HG03575 (cell line): ENCODE measurements around the gene ANXA2.
"Not testable (repeated sequence)": the region's sequence is repeated elsewhere in the genome, so short reads cannot be mapped to it uniquely, and the experiment has no call there.

Experiments
- ATAC-seq: cut with Tn5 transposase; IDR thresholded peaks from one replicate; pipeline ENCODE4 v1.9.1; 2021; ENCODE audit not compliant: unreplicated experiment, insufficient number of reproducible peaks, low FRiP score; ENCODE audit errors: extremely low read depth

The ANXA2 gene

DNA sequence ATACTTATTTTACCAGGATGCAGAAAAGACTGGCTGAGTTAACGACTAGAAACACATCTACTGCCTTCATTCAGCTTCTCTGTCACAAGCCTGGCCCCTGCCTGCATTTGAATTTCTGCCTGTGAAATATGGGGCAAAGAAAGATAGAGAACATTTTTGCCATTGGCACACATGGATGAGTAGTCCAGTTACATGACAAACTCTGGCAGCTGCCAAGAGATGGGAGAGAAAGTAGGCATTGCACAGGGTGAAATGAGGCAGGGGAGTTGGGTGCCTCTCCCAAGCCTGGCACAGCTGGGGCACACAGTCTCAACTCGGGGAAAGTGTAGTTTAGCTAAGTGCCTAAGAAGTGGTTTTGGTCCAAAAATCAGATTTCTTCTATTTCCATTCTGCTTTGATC lies 24.0 kb downstream of the ANXA2 start:
- no peak for ATAC-seq

DNA sequence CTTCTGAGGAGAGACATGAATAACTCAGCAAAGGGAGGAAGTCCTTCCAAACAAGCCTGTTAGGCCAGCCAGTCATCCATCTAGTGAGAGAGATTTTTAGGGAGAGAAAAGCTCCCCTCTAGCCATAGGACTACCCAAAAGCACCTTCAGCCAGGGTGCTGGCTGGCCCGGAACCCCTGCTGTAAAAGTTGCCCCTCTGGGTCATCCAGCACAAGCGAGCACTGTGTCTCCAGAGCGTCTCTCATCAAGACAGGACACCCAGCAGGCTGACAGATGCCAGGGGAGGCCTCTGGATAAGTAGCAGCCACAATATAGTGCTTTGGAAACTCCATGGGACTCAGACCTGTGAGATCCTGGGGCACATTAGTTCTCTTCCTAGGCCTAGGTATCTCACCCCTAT lies 24.5 kb downstream of the ANXA2 start:
- ATAC-seq = no peak

DNA sequence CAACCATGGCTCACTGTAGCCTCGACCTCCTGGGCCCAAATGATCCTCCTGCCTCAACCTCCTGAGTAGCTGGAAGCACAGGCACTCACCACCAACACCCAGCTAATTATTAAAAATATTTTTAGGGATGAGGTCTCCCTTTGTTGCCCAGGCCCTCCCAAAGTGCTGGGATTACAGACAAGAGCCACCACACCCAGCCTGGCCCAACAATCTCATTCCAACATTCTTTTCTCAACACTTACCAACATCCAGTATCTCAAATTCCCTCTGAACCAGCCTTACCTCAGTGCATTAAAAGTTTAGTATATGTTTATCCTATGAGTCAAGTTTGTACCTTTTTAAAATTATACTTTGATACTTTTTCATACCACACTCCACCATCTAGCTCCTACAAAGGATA lies 25.0 kb downstream of the ANXA2 start:
- no peak for ATAC-seq

DNA sequence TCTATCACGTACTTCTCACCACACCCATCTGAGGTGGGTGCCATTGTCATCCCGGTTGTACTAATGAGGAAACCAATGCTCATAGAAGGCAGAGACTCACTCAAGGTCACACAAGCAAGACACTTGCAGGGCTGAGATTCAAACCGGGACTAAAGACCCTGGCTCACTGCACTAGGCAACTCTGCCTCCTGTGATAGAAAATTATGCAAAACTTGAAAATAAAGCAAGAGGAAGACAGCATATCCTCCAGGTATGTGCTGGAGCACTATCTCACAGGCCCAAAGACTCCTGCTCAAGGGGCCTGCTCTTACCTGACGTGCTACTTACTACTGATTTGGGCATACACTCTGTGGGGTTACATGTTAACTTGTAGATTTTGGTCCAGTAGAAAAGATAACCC lies 25.6 kb downstream of the ANXA2 start:
- ATAC-seq = no peak

DNA sequence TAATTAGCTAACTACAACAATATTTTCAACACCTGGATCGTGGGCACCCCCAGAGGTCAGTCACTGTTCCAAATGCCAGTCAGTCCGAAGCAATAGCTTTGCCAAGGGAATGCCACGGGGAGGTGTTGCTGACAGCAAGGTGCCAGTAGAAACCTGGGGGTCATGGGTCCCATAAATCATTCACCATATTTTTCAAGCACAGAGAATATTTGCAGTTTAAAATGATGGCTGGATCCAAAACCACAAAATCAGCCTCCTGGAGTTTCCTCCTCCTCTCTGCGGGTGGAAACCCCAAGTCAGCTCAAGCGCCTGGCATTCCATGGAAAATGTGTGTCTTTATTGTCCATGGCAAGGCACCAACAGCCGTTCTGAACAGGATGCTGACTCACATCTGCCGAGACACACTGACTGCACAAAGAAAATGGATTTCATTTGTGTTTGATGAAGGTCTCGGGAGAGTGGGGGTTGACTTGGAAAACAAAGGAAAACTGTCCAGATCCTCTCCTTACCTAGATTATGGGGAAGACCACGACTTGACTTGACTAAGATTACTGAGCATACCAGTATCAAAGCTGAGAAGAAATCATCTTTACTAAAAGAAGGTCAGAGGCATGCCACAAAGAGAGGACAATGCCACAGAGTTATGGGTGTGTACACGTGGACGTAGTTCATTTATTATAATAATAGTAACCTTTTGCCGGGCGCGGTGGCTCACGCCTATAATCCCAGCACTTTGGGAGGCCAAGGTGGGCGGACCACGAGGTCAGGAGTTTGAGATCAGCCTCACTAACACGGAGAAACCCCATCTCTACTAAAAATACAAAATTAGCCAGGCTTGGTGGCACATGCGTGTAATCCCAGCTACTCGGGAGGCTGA lies 26.4 kb downstream of the ANXA2 start:
- no peak for ATAC-seq

DNA sequence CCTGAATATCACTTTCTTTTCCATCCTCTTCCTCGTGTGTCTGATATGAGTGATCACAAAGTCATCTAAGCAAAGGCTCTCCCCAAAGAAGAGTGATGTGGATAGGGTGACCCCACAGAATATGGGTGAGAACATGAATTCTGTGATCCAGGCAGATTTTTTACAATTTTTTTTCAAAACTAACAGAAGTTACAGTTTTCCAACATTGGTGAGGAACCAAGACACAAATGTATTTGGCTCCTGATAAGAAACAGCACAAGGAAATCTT lies 27.0 kb downstream of the ANXA2 start:
- no peak for ATAC-seq

DNA sequence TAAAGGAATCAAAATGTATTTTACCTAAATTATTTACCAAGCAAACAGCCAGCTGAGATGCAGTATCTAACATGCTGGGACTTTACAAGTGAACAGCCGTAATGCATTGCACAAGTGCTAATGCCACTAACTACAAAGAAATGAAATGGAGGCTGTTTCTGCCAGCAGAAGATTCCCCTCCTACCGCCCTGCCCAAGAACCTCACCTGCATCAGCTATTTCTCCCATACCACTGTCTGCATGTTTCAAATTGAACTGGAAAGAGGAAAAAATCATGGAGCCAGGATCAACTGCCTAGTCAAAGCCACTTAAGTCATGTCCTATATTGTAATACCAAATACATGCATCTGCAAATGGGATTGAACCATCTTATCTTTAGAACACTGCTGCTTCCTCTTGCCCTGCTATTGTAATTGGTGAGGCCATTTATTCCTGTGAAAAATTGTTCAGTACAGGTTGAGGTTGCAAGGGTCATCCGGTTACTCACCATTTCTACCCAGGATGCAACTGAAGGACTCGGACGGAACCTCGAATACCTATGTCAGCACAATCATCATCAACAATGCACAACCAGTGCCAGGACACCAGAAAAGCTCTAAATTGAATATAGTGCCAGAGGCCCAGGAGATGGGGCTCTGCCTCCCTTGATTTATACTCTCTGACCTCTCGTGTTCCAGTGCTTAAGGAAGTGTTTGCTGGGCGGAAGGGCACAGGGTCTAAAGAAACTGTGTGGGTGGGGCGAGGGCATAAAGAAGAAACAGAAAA lies 27.5 kb downstream of the ANXA2 start:
- ATAC-seq = no peak

DNA sequence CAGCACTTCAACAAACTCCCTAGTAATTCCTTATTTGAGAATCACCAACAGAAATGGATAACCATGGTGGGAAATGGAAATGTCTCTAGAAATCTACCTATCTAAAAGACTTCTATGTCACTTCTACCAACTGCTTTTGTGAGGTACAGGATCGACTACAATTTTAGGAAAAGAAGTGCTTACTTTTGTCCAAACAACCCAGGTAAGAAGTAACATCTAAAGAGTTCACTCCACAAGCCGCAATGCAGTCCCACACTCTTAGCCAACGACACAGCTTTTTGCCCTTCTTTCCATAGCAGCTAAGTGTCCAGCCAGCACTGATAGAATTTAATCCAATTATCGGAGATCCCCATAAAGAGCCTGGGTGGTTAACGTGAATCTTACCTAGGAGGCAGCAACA lies 28.1 kb downstream of the ANXA2 start:
- ATAC-seq = no peak

DNA sequence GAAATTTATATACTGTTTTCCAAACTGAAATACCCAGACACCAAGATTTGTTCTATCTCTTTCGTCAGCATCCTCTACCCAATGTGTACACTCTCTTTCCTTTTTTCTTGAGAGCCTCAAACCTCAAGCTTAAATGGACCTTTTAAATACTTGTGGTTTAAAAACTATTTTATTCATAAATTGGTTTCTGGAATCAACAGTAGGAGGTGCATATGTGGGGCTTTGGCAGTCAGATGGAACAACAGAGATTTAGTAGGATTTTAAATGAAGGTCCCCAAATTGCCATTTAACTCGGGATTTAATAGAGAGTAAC lies 33.2 kb downstream of the ANXA2 start:
- no peak for ATAC-seq

DNA sequence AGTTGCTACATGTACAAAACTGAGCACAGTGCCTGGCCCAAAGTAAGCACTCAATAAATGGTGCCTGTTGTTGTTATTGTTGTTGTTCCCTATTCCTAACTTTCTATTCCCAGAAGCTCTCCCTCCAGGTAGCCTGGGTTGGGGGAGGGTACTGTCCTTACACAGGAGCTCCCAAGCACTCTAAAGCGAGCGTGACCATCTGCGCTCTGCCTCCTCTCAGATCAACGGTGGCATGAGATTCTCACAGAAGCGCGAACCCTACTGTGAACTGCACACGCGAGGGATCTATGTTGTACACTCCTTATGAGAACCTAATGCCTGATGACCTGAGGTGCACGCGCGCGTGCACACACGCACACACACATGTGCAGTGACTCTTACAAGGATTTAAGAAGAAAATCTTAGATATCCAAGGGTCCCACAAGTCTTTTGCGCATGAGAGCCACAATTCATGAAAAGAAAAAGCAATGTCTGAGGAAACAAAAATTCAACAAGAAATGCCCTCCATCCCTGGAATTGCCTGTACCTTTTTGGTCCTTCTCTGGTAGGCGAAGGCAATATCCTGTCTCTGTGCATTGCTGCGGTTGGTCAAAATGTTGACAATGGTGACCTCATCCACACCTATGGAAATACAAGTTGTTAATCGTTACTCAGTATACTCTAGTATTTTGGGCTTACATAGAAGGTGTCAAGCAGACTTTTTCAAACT lies 33.7 kb downstream of the ANXA2 start:
- ATAC-seq = no peak

DNA sequence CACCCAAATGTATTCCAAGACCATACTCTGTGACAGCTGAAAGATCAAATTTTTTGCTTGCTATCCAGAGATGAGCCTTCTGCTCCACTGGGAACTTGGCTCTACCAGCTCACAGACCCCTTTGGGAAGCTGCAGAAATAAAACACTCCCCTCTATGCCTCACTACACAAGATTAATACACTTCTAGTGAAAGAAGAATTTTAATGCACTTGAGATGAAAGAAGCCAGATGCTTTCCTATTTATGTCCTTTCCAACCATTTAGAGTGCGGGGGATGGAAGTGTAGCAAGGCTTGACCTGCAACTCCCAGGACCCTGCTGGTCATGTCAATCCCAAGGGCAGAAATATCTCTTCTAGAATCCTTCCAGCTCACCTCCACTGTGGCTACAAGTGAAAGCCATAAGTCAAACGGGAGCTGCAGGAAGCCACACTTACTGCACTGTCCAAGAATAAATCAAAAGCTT lies 34.7 kb downstream of the ANXA2 start:
- ATAC-seq = no peak

DNA sequence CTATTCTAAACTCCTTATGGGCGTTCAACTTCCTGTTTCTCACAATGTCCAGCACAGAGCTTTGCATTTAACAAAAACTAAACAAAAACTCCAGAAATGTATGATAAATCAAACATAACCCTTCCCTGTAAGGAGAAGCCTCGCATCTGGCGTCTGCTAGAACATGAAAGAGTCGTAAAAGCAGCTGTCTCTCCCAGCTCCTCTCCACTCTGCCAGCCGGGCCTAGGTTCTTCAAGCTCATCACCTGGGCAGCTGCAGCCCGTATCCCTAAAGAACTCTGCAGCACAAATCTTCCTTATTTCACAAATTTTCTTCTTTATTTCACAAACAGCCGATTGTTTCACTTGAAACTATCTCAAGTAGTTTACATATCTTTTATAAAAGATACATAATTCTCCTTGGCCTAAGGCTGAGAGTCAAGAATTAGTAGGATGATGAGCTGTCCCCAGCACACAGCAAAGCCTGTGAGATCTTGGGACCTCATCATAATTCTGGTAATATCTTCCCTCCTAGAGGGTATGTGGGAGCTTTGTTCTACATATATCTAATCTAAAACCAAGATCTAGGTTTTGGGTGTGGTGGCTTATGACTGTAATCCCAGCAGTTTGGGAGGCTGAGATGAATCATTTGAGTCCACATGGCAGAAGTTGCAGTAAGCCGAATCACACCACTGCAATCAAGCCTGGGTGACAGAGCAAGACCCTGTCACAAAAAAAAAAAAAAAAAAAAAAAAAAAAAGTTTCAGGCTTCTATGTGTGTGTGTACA lies 35.3 kb downstream of the ANXA2 start:
- ATAC-seq = no peak

DNA sequence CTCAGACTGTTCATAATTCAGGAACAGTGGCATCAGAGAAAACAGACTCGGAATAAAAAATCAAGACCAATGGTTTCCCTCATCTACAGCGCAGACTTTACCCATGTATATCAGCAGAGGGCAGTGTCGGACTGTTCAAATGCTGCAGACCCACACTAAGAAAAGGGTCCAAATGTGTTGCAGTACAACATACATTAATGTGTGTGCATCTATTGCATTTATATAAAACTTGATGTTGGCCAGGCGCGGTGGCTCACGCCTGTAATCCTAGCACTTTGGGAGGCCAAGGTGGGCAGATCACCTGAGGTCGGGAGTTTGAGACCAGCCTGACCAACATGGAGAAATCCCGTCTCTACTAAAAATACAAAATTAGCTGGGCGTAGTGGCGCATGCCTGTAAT lies 38.0 kb downstream of the ANXA2 start:
- ATAC-seq = not testable (repeated sequence)

DNA sequence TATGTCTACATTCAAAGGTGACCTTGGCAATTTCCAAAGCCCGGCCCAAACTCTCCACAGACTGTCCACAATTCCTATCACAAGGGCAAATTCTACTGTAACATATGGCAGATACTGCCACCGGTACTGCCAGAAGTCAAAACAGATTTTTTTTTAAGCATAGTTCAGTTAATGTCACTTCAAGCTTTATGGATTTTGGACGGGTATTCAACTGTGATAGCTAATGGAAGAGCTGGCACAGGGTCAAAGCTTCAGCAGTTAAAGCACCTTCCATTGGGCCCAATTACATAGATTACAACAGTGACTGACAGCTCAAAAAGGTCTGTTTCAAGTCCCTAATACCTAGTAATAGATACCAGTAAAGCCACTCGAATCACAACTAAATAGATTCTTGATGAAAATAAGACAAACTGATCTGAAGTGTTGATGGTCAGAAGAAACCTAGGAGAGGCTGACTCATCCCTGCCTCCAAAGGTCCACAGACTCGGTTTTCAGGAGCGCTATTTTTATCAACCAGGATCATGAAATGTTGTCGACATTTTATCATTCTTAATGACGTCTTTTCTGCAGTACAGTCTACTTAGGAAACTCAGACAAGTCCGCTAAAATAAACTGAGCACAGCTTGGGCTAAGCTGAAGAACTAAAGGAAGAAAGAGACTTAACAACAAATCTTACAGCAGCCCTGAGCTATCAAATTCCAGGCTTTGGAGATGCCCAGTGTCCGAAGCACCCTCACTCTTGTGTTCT lies 38.7 kb downstream of the ANXA2 start:
- no peak for ATAC-seq

DNA sequence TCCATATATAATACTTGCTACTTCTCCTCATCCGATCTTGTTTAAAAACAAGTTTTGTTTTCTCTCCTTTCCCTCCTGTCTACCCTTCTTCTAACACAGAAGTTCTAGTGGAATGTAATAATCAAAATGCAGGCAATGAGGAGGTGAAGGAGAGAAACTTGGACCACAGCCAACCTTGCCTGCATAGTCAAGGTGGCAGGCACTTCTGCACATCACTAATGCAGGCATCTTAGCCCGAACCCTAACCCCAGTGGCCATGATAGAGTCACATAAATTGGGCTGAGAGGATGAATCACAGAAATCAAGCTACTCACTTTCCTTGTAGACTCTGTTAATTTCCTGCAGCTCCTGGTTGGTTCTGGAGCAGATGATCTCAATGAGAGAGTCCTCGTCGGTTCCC lies 41.0 kb downstream of the ANXA2 start:
- no peak for ATAC-seq

DNA sequence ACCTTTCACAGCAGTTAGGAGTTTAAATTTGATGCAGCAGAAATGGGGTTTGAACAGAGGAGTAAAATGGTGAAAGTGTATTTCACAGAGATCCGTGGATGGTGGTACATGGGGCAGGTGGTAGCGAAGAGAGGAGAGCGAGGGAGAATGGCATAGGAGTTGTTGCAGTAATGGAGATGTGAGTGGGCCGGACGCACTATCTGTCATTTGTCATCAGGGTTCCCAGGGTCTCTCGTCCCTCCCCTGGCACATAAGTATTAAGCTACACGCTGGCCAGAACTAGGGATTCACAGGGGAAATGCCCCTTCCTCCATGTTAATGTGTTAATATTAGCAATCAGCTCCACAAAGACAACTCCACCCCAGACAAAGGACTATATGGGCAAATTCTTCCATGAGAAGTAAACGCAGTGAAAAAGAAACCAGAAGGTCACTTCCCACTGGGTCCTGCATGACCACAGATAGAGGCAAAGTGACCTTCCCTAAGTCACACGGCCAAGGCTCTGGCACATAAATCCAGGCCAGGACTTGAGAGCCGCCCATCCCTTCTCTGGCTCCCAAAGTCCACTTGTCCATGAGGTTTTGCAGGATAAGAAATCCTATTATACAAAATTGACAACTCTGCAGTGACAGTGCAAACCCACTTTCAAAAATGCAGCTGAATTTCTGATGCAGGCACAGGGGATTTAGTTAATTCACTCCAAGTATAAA lies 42.5 kb downstream of the ANXA2 start:
- no peak for ATAC-seq

DNA sequence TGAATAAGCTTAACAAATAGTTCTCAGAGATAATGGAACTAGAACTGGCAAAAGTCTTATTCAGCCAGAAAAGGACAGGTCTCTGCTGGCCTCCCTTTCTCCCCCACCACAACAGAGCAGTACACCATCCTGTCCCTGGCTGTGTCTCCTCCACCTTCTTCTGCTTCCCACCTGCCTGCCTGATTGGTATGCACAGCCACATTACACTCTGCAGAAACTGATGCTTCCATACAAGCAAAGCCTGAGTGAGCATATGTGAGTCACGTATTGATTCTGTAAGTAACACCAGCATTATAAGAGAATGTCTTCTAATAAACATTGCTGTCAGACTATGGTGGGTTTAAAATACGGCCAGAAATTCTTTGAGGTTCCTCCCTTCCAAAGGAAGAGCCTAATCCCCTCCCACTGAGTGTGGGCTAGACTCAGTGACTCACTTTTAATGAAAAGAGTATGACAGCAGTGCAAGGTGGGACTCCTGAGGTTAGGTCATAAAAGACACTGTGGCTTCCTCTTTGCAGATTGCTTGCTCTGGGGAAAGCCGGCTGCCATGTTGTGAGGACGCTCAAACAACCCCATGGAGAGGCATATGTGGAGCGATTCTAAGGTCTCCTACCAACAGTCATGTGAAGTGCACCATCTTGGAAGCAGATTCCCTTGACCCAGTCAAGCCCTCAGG lies 44.4 kb downstream of the ANXA2 start:
- ATAC-seq = no peak

DNA sequence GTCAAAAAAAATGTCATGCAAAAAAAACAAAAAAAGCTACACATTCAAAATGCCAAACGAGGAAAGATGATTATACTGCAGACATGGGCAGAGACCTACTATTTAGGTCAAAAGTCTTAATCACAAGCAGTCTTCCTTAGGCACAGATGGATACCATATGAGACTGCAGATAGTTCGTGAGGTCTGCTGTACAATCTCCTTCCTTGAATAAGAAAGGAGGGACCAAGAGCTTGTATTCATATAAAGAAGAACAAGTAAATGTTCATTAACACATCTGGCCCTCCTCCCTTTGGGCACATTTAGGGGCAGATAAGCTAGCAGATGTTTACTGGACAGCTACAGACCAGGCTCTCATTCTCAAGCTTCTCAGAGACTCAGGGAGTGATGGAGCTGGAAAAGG lies 45.3 kb downstream of the ANXA2 start:
- no peak for ATAC-seq
